T-helper 1 cell treated with Interleukin-12 subunit alpha and Interleukin-12 subunit beta and Interleukin-4 antibody, amounts not matched to agents 30 μg/mL and 1 μg/mL, for 36 hours (primary cell): Measurements from ENCODE around the gene KYNU.
"Not testable (repeated sequence)": the region's sequence is repeated elsewhere in the genome, so short reads cannot be mapped to it uniquely, and the experiment has no call there.

Source experiments
- H3K27ac Mint-ChIP-seq: one replicate; pipeline ENCODE4 v1.8.0; 2021; ENCODE audit warnings: mild to moderate bottlenecking, mixed read lengths
- H3K27me3 Mint-ChIP-seq: one replicate; pipeline ENCODE4 v1.8.0; 2021; ENCODE audit warnings: low read depth, mixed read lengths
- H3K36me3 Mint-ChIP-seq: one replicate; pipeline ENCODE4 v1.8.0; 2021; ENCODE audit warnings: low read depth, mixed read lengths
- H3K4me1 Mint-ChIP-seq: one replicate; pipeline ENCODE4 v1.8.0; 2021; ENCODE audit warnings: low read depth, mixed read lengths
- H3K4me3 Mint-ChIP-seq: one replicate; pipeline ENCODE4 v1.8.0; 2021; ENCODE audit warnings: mild to moderate bottlenecking, moderate library complexity, mixed read lengths
- H3K9me3 Mint-ChIP-seq: one replicate; pipeline ENCODE4 v1.8.0; 2021; ENCODE audit warnings: mixed read lengths

The KYNU gene

DNA sequence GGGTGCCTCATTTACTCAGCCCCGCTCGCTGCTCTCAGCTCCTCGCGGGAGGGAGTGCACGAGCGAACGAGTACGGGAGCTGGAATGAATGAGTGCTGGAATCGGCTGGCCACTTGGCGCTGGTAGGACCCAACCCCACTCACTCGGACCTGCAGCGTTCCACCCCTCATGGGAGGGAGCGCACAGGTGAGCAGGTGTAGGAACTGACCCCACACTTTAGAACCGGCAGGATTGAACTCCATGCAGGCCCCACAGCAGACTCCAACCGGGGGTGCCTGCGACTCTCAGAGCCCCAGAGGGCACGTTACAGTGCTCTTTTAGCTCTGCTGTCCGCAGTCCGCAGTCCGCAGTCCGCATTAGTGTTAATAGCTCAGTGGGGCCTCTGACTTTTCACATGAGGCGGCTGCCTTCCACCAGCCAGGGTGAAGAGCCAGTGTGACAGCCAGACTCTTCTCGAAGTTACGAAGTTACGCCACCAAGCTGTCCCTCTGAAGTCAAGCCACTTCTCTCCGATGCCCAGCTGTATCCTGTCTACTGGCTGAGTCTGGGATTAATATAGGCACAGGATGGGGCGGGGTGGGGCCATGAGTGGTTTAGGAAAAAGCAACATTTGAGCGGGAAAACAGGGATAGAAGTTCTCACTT, 149.1 kb downstream of the KYNU start:
- H3K9me3 Mint-ChIP-seq = peaks cover 4% of the 10 kb centered on the region
- peaks cover 1% of the 10 kb centered on the region for H3K36me3 Mint-ChIP-seq
- no peak overlapping the region for H3K4me3 Mint-ChIP-seq

DNA sequence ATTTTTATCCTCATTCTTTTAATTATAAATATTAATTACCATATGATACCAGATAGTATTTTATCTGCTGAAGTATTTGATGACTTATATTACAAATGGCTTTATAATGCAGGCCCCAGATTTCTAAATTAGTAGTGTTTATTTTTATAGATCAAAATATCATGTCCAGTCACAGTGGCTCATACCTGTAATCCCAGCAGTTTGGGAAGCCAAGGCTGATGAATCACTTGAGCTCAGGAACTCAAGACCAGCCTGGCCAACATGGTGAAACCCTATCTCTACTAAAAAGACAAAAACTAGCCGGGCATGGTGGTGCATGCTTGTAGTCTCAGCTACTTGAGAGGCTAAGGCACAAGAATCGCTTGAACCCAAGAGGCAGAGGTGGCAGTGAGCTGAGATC, 151.7 kb downstream of the KYNU start:
- Mint-ChIP-seq H3K9me3 (peaks cover 4% of the 10 kb centered on the region), H3K4me3 (no peak overlapping the region), H3K27me3 (peaks cover 18% of the 10 kb centered on the region), H3K4me1 (peaks cover 13% of the 10 kb centered on the region), H3K36me3 (peaks cover 1% of the 10 kb centered on the region), H3K27ac (no peak overlapping the region)

More for the DNA sequence above, 149.1 kb downstream of the KYNU start:
- peaks cover 9% of the 10 kb centered on the region for H3K4me1 Mint-ChIP-seq
- H3K27me3 Mint-ChIP-seq = peaks cover 31% of the 10 kb centered on the region
- no peak overlapping the region for H3K27ac Mint-ChIP-seq

DNA sequence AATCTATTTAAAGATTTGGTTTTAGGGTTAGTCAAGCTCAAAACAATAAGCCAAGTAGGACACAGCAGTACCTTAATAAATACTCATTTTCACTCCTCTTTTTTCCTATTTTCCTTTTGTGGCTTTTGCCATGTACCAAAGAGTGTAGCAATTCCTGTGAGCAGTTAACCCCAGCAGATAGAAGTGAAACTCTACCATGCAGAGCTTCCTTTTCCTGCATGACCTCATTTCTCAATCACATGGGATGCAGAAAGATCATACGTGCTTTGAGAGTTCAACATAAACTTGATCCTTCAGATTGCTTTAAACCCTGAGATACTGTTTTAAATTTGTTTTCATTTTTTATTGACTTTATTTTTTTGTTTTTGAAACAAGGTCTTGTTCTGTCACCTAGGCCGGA, 152.7 kb downstream of the KYNU start:
- peaks cover 4% of the 10 kb centered on the region for H3K9me3 Mint-ChIP-seq
- no peak overlapping the region for H3K27ac Mint-ChIP-seq
- H3K4me3 Mint-ChIP-seq = no peak overlapping the region
- peaks cover 13% of the 10 kb centered on the region for H3K4me1 Mint-ChIP-seq
- H3K27me3 Mint-ChIP-seq = peaks cover 9% of the 10 kb centered on the region
- peaks cover 1% of the 10 kb centered on the region for H3K36me3 Mint-ChIP-seq

DNA sequence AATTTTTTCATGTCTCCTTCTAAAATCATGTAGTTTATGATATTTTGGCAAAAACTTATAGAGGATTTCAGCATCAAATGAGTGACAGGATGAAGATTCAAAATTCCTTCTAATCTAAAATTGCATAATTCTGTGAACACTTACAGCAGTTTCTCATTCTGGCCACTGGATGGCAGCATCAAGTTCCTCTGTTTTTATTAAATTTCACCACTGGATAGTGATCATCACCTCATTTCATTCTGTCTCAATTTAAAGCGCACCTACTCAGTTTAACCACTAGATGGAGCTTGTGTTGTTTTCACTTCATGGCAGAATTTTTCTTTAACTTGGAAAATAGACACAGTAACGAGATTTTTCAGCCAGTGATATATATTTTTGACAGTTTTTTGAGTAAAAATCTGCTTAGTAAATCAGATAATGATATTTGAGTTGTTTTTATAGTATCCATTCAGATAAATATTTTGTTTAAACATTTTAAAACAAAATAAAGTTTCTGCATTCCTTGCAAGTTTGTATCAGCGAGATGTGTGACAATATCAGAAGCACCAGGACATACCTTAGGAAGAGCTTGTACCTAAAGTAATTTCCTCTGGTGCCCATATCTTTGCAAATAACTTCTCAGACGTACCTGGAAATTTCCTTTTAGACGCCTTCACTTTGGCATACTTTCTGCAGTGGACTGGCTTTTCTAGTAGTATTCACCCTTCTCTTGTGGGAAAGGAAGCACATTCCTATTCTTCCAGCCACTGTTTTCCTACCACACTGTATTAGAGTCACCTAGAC, 157.0 kb downstream of the KYNU start:
- Mint-ChIP-seq H3K4me1 (peaks cover 13% of the 10 kb centered on the region), H3K9me3 (peaks cover 4% of the 10 kb centered on the region), H3K36me3 (peaks cover 1% of the 10 kb centered on the region), H3K4me3 (no peak overlapping the region), H3K27ac (no peak overlapping the region), H3K27me3 (no peaks in the 10 kb centered on the region)

DNA sequence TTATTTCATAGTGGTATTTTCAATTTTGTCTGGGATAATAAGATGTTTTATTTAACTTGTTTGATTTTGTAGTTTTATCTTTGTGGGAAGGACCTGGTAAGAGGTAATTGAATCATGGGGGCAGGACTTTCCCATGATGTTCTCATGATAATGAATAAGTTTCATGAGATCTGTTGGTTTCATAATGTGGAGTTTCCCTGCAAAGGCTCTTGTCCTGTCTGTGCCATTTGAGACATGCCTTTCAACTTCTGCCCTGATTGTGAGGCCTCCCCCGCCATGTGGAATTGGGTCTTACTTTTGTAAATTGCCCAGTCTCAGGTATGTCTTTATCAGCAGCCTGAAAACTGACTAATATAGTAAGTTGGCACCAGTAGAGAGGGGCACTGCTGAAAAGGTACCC, 174.0 kb downstream of the KYNU start:
- H3K27ac Mint-ChIP-seq = no peak overlapping the region
- peaks cover 21% of the 10 kb centered on the region for H3K27me3 Mint-ChIP-seq
- H3K4me3 Mint-ChIP-seq = no peak overlapping the region
- H3K36me3 Mint-ChIP-seq = peaks cover 2% of the 10 kb centered on the region
- peaks cover 5% of the 10 kb centered on the region for H3K9me3 Mint-ChIP-seq
- no peaks in the 10 kb centered on the region for H3K4me1 Mint-ChIP-seq

DNA sequence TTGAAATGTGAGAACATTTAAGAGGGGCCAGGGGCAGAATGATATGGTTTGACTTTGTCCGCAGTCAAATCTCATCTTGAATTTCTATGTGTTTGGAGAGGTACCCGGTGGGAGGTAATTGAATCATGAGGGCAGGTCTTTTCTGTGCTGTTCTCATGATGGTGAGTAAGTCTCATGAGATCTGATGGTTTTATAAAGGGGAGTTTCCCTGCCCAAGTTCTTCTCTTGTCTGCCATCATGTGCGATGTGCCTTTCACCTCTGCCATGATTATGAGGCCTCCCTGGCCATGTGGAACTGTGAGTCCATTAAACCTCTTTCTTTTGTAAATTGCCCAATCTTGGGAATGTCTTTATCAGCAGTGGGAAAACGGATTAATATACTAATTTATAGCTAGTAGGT, 176.0 kb downstream of the KYNU start:
- Mint-ChIP-seq H3K9me3 (peaks cover 12% of the 10 kb centered on the region), H3K27me3 (peaks cover 14% of the 10 kb centered on the region)
- H3K27ac Mint-ChIP-seq, H3K4me1 Mint-ChIP-seq, H3K4me3 Mint-ChIP-seq, H3K36me3 Mint-ChIP-seq: not testable (repeated sequence)

DNA sequence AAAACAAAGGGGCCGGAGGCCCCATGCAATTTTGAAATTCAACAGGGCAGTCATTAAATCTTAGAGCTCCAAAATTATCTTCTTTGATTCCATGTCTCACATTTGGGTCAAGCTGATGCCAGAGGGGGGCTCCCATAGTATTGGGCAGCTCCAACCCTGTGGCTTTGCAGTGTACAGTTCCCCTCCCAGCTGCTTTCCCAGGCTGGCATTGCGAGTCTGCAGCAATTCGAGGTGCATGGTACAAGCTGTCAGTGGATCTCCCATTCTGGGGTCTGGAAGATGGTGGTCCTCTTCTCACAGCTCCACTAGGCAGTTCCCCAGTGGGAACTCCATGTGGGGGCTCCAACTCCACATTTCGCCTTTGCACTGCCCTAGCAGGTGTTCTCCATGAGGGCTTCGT, 179.1 kb downstream of the KYNU start:
- H3K4me3 Mint-ChIP-seq = no peak overlapping the region
- H3K4me1 Mint-ChIP-seq = no peaks in the 10 kb centered on the region
- no peak overlapping the region for H3K27ac Mint-ChIP-seq
- peaks cover 18% of the 10 kb centered on the region for H3K27me3 Mint-ChIP-seq
- H3K36me3 Mint-ChIP-seq = peaks cover 2% of the 10 kb centered on the region
- H3K9me3 Mint-ChIP-seq = peaks cover 12% of the 10 kb centered on the region

DNA sequence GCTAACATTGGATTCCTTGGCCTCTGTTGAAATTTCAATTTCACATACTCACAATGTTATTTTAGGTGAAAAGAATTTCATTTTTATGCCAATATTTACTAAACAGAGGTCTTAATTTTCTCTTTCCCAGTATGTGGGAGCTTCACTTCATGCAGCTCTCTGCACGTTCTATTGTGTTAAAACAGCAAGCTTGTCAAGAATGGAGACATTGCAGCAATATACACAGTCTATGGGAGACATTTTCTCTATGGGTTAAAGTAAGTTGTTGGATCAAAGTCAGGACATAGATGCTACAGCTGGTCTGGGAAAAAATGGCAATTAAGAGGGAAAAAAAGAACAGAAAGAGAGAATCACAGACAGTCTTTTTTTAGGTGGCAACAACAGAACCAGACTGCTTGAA, 181.4 kb downstream of the KYNU start:
- Mint-ChIP-seq H3K4me3 (no peak overlapping the region), H3K4me1 (no peaks in the 10 kb centered on the region), H3K36me3 (peaks cover 2% of the 10 kb centered on the region), H3K9me3 (peaks cover 12% of the 10 kb centered on the region), H3K27ac (no peak overlapping the region), H3K27me3 (peaks cover 18% of the 10 kb centered on the region)

DNA sequence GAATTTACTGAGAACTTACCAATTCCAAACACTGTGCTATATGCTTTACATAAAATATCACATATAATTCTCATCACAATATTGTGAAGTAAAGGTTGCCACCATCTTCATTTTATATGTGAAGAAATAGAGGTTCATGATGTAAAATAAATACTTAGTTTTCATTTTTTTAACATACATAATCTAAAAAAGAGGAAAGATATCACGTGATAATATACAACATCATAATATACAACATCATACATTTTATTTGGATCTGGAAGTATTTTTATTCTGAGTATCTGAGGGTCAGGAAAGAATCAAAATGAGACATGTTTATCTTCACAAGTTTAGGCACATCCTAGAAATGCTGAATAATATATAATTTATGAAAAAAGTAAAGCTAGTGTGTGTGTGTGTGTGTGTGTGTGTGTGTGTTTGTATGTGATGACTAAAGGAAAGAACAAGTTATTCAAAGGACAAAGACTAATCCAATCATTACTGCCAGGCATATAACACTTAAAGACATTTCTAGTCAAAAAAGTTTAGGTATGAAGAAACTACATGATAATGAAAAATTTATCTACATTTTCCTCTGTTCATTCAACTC, 186.2 kb downstream of the KYNU start:
- peaks cover 16% of the 10 kb centered on the region for H3K9me3 Mint-ChIP-seq
- no peak overlapping the region for H3K27ac Mint-ChIP-seq
- no peaks in the 10 kb centered on the region for H3K4me1 Mint-ChIP-seq
- peaks cover 2% of the 10 kb centered on the region for H3K36me3 Mint-ChIP-seq
- H3K4me3 Mint-ChIP-seq = no peak overlapping the region
- H3K27me3 Mint-ChIP-seq = peaks cover 27% of the 10 kb centered on the region

DNA sequence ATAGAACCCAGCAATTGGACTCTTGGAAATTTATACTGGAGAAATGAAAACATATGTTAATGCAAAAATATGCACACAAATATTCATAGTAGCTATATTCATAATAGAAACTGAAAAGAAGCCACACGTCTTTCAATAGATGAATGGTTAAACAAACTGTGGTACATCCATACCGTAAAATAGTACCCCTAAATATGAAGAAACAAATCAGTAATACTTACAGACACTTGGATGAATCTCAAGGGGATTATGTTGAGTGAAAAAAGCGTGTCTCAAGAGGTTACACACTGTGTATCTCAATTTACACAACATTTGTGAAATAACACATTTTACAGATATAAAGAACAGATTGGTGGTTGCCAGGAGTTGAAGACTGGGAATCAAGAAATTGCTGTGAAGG, 190.6 kb downstream of the KYNU start:
- peaks cover 2% of the 10 kb centered on the region for H3K36me3 Mint-ChIP-seq
- peaks cover 16% of the 10 kb centered on the region for H3K9me3 Mint-ChIP-seq
- H3K4me3 Mint-ChIP-seq = no peak overlapping the region
- H3K27ac Mint-ChIP-seq = no peak overlapping the region
- H3K4me1 Mint-ChIP-seq = no peaks in the 10 kb centered on the region
- peaks cover 16% of the 10 kb centered on the region for H3K27me3 Mint-ChIP-seq

DNA sequence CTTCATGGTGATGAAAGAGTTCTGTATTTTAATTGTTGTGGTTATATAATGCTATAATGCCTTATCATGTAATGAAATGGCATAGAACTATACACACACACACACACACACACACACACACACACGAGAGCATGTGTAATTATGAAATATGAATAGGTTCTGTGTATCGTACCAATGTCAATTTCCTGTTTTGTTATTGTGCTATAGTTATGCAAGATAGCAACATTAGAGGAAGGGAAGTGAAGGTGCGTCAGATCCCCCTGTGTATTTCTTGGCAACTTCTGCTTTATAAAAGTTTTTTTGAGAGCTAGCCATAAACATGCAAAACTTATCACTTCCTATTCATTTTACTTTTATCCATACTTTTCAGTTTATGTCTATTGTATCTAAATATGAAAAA, 191.0 kb downstream of the KYNU start:
- H3K36me3 Mint-ChIP-seq = peaks cover 2% of the 10 kb centered on the region
- H3K4me3 Mint-ChIP-seq = no peak overlapping the region
- peaks cover 16% of the 10 kb centered on the region for H3K27me3 Mint-ChIP-seq
- no peaks in the 10 kb centered on the region for H3K4me1 Mint-ChIP-seq
- H3K9me3 Mint-ChIP-seq = peaks cover 18% of the 10 kb centered on the region
- no peak overlapping the region for H3K27ac Mint-ChIP-seq

DNA sequence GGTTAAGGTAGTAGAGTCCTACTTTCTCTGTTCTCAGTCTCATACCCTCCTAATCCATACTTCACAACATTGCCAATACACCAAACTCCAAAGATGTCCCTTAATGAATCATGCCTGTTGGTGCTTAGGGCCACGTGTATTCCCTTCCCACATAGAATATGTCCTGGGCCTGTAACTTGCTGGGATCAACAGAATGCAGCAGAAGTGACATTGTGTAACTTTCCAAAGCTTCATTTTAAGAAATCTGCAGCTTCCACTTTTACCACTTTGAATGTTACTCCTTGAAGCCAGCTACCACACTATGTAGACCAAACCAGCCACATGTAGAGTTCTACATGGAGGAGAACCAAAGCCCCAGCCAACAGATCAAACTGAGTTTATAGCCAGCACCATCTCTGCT, 193.2 kb downstream of the KYNU start:
- Mint-ChIP-seq H3K4me1 (no peaks in the 10 kb centered on the region), H3K4me3 (no peak overlapping the region), H3K36me3 (peaks cover 2% of the 10 kb centered on the region), H3K9me3 (peaks cover 17% of the 10 kb centered on the region), H3K27ac (no peak overlapping the region), H3K27me3 (peaks cover 16% of the 10 kb centered on the region)

DNA sequence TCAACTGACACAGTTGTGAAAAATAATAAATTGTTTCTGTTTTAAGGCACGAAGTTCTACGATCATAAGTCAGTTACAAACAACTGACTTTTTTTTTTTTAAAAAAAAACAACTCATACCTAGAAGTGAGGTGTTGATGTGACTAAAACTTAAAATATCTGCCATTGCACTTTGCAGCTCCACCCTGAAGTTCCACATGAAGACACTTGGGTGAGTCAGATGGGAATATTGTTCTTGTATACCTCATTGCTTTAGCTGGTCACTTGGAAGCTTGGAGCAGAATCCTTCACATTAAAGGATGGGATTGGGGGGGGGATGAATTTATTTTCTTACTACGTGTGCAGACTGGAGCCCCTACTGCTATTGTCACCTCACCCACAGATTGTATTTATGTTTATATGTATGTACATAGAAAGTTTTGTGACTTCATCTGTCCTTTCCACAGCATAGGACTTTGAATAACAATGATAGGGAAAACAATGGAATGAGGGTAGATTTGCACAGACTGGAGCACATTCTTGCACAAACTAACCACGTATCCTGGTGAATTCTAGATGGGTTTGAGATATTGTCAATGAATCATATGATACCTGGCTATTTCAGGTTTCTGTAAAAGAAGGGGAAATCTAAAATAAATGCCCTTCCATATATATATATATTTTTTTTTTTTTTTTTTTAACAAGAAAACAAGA, 193.9 kb downstream of the KYNU start:
- no peaks in the 10 kb centered on the region for H3K4me1 Mint-ChIP-seq
- H3K27me3 Mint-ChIP-seq = peaks cover 12% of the 10 kb centered on the region
- peaks cover 12% of the 10 kb centered on the region for H3K9me3 Mint-ChIP-seq
- no peak overlapping the region for H3K27ac Mint-ChIP-seq
- H3K36me3 Mint-ChIP-seq = no peaks in the 10 kb centered on the region
- H3K4me3 Mint-ChIP-seq = no peak overlapping the region

DNA sequence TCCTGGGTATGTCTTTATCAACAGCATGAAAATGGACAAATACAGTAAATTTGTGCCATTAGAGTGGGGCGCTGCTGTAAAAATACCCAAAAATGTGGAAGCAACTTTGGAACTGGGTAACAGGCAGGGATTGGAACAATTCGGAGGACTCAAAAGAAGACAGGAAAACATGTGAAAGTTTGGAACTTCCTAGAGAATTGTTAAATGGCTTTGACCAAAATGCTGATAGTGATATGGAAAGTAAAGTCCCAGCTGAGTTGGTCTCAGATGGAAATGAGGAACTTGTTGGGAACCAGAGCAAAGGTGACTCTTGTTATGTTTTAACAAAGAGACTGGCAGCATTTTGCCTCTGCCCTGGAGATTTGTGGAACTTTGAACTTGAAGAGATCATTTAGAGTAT, 197.4 kb downstream of the KYNU start:
- not testable (repeated sequence) for H3K4me1 Mint-ChIP-seq, H3K27me3 Mint-ChIP-seq, H3K36me3 Mint-ChIP-seq, H3K27ac Mint-ChIP-seq, H3K4me3 Mint-ChIP-seq
- H3K9me3 Mint-ChIP-seq = peaks cover 12% of the 10 kb centered on the region

DNA sequence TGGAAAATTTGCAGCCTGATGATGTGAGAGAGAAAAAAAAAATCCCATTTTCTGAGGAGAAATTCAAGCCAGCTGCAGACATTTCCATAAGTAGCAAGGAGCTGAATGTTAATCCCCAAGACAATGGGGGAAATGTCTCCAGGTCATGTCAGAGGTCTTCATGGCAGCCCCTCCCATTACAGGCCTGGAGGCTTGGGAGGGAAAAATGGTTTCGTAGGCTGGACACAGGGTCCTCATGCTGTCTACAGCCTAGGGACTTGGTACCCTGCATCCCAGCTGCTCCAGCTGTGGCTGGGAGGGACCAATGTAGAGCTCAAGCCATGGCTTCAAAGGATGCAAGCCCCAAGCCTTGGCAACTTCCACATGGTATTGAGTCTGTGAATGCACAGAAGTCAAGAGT, 198.2 kb downstream of the KYNU start:
- no peak overlapping the region for H3K4me3 Mint-ChIP-seq
- no peaks in the 10 kb centered on the region for H3K4me1 Mint-ChIP-seq
- H3K9me3 Mint-ChIP-seq = peaks cover 12% of the 10 kb centered on the region
- H3K36me3 Mint-ChIP-seq = no peaks in the 10 kb centered on the region
- H3K27me3 Mint-ChIP-seq = peaks cover 1% of the 10 kb centered on the region
- no peak overlapping the region for H3K27ac Mint-ChIP-seq
